HG03460 (cell line): Measurements from ENCODE around the gene PGAP6.
A peak's percentile ranks its signal among the peaks of the same experiment; 100 is the strongest.
"Not testable (repeated sequence)": the region's sequence is repeated elsewhere in the genome, so short reads cannot be mapped to it uniquely, and the experiment has no call there.

Experiments
- ATAC-seq: cut with Tn5 transposase; IDR thresholded peaks from one replicate; pipeline ENCODE4 v1.9.1; 2021; ENCODE audit not compliant: unreplicated experiment

The PGAP6 gene

DNA sequence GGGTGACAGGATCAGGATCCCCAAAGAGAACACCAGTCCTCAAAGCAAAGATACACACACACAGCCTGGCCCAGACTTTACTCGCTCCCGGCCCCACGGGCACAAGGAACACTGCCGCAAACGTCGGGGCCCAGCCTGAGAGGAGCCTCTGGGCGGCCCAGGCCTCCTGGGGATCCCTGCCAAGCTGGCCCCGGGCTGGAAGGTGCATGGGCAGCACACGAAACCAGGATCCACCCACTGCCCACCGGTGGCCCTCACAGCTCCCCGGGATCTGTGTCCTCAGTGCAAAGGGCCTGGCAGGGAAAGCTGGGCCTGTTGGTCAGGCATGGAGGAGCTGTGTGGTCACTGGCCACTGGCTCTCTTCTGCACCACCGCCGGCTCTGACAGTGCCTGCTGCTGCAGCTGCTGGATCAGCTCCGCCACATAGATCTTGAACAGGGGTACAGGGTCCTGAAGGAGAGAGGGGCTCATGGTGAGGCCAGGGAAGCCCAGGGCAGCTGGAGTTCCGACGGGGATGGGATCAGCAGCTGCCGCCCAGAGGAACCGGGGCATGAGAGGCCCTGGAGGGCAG, 14.4 kb downstream of the PGAP6 start:
- ATAC-seq = no peak

DNA sequence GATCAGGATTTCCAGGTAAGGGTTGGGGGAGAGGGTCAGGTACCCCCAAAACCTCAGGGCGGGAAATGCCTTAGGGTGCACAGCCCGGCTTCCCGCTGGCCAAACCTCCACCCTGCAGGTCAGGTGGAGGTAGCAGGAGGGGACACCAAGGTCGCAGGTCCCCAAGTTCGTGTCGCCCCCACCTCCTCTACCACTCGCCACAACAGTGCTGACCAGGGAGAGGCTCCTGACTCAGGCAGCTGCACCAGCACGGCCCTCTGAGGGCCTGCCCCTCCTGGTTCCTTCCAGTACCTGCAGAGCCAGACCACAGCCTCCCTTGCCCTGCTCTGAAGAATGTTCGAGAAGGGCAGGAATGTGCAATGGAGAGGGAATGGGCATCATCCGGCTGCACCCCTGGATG, 15.3 kb downstream of the PGAP6 start:
- ATAC-seq = no peak

DNA sequence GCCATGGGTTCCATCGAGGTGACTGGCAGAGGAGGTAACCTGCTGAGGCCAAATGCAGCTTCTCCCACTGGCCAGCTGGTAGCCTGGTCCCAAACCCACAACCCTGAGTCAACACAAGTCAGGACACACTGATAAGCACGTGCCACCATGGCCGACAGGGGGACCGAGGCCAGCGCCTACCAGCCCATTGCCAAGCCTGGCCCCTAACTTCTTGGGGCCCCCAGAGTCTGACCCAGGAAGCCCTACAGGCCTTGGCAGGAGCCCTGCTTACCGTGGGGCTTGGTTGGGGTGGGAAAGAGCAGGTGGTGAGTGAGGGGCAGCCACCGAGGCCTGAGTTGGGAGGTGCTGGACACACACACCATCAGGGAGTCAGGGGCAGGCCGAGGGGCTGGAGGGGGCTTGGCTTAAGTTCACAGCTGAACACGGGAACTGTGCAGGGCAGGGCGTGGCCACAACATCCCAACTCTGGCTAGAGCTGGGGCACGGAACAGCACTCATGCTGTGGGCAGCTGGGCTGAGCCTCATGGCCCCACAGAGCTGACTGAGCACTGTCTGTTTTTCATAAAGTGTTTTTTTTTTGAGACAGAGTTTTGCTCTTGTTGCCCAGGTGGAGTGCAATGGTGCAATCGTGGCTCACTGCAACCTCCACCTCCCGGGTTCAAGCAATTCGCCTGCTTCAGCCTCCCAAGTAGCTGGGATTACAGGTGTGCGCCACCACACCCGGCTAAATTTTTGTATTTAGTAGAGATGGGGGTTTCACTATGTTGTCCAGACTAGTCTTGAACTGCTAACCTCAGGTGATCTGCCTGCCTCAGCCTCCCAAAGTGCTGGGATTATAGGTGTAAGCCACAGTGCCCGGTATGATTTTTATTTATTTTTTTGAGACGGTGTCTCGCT, 16.9 kb downstream of the PGAP6 start:
- ATAC-seq = no peak

DNA sequence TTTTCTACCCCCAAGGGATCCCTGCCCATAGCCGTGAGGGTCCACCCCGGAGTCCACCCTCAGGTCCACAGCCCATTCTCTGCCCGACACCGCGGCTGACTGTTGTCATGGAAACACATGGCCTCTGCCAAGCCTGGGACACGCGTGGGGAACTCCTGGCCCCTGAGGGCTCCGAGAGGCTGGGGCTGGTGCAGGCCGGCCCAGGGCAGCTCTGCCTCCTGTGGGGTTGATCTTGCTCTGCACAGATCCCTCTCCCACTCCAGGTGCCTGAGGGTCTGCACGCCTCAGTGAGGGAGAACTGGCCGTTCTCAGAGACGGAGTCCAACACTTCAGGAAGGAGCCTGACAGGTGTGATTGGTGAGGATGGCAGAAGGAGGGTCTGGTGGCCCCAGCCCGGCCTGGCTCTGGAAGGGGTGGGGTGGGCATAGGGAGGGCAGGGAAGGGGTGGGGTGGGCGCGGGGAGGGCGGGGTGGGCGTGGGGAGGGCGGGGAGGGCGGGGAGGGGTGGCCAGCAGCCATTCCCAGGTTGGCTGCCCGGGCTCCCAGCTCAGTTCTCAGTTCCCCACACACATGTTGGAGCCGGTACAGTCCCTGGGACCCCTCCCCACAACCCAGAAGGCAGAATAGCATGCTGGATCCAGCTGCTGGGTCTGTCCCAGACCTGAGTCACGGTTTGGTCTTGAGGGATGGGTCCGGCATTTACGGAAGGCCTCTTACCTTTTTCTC, 17.9 kb downstream of the PGAP6 start:
- no peak for ATAC-seq

DNA sequence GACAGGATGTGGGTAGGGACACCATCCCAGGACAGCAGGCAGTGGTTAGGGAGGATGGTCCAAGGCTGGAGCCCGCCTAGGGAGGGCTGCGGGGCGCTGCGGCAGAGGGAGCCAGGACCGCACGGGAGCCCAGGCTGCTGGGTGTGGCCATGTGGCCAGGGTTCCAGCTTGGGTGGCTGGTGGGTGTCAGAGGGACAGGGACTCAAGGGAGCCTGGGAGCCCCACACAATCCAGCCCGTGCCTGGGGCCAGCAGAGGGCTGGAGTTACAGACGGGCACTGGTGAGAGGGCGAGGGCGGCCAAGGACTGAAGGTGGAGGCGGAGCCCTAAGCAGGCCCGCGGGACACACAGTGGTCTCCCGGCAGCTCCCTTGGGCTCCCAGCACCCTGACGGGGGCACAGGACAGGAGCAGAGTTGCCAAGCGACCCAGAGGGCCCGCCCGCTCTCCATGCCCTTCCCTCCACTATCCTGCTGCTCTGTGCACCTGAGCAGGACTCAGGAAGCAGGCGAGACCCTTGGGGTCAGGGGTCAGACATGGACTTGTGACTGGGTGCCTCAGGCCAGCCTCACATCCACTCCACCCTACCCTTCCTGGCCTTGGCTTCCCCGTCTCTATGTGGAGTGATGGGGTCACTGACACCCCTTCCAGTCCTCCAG, 18.5 kb downstream of the PGAP6 start:
- ATAC-seq = no peak

DNA sequence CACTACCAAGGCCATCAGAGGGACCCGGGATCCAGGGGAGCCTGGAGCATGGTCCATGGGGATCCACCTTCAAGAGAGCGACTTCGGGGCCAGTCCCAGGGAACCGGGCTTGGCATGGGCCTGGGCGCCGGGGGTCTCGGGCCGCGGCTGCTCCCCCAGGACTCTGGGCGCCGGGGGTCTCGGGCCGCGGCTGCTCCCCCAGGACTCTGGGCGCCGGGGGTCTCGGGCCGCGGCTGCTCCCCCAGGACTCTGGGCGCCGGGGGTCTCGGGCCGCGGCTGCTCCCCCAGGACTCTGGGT, 19.1 kb downstream of the PGAP6 start:
- ATAC-seq = not testable (repeated sequence)

DNA sequence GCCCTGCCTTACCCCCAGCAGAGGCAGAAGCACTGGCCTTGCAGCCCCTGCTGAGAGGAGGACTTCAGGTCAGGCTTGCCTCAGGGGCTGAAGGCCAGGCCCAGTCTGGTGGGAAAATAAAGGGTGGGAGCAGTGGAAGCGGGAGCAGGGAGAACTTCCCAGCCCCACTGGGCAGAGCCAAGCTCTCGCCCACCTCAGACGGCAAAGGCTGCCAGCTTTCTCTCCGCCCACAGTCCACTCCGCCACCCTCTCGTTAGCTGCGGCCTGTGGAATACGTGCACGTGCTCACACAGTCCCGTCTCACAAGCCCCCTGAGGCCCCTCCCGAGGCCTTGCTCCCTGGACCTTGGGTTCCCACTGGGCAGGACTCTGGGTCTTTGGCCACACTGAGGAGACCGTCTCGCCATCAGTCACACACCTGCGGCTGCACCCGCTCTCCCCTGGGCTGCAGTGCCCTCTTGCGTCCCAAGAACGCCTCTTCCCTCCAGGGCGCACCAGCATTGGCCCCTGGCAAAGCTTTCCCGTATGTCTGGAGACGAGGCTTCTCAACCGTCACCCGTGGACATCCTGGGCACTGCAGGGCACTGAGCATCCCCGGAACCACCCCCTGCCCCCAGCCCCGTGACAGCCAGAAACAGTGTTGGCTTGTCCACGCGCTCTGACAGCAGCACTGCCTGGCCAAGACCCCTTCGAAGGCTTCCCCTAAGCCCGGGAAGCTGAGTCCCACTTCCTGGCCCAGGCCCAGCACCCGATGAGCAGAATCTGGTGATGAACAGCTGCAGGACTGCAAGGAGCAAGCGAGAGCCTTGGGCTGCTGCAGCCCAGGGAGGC, 19.7 kb downstream of the PGAP6 start:
- peak; percentile 66 for ATAC-seq

DNA sequence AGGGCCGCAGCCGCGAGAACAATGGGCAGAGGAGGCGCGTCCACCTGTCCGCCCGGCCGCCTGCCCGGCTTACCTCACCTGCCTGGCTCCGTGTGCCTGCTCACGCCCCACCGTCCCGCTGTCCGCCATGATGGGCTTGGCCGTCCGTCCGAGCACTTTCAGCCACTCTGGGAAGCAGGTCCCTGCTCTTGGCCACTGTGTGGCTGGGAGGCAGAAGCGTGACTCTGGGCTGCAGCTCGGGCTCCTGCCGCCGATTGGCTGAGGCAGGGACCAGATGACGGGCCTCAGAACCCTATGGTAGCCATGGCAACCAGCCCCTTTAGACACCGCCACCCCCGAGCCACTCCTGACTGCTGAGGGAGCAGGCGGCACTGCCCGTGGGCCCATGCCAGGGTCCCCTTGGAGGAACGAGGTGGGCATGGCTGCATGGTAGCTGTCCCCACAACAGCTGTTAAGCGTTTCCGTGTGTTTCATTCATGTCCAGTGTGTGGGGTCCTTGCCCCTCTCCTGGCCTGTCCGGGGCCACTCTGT, 20.4 kb downstream of the PGAP6 start:
- no peak for ATAC-seq

DNA sequence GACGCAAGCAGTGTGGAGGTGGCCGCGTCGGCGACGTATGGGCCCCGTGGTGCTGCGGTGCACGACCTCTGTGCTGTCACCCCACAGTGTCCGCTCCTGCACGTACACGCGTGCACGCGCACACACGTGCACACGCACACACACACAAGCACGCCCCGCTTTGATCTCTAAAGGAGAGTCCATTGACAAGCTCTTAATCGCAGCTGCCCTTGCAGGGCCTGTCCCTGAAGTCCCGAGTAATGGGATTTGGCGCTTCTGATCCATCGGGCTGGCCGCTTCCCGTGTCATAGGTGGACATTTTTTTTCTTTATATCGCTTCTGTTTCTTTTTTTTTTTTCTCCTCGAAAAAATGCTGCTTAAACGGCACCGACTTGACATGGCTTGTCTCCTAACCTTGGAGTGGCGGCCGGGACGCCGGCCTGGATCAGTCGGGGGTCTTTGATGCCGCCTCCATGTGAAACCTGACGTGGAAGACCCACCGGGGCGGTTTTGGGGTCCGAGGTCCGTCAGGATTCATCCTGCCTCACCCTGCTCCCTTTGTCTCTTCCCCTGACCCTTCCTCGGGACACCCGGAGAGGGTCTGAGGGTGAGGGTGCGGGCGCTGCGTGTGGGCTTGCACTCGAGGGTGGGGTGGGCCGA, 21.0 kb downstream of the PGAP6 start:
- ATAC-seq = no peak

DNA sequence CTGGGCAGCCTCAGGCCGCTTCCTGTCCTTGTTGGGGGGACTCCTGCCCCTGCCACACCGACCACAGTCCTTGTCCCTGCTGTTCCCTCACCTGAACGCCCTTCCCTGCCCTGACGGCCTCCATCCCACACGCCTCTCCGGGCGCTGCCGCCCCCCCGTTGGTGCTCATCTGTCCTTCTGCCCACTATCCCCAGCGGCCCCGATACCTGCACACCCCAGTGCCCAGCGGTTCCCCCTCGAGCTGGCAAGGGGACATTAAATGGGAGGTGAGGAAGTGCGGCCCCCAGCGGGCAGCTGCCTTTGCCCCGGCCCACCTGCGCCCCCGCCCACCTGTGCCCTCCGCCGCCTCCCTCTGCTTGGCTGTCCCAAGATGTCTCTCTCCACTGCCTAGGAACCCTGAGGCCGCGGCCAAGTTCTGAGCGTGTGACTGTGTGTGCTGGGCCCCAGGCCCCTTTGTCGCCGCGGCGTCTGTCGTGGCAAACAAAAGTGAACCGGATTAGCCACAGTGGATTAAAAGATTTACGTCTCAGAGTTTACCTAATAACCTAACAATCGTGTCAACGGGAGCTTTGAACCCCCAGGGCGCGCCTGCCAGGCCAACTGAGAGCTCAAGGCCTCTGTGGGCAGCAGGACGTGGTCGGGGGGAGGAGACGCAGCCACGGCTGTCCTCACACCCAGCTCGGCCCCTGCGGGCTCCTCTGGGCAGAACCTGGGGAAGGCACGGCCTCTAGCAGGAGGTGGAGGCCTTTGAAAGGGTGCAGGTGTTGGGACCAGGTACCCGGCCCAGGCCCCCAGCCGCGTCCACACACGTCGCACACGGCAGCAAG, 21.7 kb downstream of the PGAP6 start:
- no peak for ATAC-seq

DNA sequence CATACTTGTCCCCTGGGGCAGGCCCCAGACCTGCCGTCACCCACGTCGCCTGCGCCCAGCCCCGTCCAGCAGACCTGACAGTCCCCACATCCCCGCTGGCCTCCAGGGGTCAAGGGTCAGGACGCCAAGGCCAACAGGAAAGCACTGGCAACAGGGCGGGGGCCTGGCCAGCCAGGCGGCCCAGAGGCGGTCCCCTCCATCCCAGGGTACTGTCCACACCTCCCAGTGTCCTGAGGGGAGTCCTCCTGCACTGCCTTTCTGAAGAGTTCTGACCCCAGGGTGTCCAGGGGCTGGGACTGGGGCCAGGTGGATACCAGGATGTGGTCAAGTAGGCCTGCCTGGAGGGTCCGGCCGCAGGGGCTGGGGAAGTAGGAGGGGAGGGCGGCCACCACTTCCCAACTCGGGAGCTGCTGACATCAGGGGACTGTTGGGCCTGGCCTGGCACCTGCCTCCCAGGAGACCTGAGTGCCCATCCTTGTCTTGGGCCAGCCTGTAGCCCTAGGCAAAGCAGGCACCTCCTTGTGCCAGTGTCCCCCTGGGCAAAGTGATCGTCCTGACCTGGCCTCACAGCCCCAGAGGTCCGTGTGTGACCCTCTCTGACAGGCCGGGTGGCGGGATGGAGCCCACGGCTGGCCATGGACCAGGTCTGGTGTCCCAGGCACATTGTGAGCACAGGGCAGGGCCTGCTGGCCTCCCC, 22.6 kb downstream of the PGAP6 start:
- ATAC-seq = no peak

DNA sequence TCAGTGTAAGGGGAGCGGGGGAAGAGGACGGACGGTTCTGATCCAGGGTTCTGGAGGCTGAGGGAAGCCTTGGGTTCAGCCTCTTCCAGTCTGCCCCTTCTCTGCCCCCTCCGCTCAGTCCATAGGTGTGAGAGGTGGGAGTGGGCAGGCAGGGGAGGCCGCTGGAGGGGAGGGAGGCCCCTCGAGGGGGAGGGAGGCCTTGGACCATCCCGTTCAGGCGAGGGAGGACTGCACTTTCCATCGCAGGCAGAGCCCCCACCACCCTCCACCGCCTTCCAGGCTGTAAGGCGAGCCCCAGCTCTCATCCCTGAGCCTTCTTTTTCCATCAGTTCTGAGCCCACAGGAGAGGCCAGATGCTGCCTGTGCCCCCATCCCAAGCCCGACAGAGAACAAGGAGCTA, 25.0 kb downstream of the PGAP6 start:
- ATAC-seq = no peak

DNA sequence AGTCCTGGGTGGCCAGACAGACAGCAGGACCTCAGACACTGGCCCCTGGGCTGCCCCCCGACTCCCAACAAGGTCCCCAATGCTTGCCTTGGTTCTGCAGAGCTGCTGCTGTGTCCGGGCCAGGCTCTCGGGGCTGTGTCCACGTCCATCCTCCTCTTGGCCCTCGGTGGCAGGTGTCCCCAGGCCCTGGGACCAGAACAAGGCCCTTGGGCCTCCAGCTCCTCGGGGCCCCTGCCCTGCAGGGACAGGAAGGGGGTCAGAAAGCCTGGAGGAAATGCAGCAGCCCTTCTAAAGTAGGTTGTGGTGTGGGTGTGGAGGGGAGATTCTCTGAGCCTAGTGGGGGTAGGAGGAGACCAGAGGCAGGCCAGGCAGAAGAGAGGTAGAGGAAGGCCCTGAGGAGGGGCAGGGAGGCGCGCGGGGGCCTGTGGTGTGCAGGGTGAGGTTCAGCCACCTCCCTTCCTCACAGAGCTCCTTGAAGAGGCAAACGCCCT, 26.8 kb downstream of the PGAP6 start:
- no peak for ATAC-seq

DNA sequence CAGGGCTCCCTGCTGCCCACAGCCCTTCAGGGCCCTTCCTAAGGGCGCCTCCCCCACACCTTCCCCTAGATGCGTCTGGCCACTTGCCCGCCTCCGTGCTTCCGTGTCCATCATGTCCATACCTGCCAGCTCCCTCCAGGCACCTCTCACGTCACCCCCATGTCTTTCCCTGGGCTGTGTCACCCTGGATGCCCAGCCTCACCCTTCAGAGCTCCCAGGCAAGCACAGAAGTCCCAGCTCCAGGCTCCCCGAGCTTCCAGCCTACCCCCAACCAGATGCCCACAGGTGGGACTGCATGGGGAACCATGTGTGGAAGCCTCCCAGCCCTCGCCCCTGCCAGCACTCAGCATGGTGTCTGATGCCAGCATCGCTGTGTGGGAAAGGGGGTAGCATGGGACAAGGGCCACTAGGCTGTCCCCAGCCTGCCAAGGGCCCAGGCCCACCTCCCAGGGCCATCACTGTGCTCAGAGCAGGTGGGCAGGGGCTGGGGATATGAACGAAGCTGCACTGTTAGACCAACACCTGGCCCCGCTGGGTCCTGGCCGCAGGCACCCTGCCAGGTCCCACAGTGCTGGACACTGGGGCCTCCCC, 27.4 kb downstream of the PGAP6 start:
- no peak for ATAC-seq

DNA sequence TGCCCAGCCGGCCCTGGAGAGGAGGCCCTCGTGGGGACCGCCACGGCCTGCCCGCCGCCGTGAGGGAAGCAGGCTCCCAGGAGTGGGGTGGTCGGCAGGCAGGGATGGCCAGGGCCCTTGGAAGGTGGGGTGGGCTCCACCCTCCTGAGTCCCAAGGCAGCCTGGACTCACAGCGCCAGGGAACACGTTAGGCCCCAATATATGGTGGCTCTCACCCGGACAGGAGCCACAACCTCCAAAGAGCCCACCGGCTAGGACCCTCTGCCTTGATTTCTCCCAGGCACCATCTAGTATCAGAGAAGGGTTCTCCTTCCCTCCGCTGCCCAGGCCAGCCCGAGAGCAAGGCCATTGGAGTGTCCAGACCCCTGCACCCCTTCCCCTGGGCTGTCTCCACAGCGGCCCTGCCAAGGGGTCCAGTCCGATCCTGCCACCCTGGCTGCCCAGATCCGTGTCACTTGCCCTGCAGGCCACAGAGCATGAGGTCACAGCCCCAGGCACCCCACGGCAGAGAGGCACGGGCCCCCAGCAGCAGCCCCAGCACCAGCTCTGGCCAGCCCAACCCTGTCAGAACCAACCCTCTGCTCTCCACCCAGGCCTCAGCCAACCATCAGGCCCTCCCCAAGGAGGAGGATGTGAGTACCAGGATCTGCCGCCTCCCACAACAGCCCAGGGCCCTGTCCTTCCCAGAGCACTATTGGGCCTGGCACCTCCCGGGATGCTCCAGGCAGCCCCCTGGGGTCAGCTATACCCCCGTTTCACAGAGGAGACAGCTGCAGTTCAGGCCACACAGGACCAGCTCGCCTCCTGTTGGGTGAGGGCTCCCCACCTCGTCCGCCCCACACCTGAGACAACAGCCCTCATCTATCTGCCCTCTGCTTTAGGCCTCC, 28.1 kb downstream of the PGAP6 start:
- ATAC-seq = no peak

DNA sequence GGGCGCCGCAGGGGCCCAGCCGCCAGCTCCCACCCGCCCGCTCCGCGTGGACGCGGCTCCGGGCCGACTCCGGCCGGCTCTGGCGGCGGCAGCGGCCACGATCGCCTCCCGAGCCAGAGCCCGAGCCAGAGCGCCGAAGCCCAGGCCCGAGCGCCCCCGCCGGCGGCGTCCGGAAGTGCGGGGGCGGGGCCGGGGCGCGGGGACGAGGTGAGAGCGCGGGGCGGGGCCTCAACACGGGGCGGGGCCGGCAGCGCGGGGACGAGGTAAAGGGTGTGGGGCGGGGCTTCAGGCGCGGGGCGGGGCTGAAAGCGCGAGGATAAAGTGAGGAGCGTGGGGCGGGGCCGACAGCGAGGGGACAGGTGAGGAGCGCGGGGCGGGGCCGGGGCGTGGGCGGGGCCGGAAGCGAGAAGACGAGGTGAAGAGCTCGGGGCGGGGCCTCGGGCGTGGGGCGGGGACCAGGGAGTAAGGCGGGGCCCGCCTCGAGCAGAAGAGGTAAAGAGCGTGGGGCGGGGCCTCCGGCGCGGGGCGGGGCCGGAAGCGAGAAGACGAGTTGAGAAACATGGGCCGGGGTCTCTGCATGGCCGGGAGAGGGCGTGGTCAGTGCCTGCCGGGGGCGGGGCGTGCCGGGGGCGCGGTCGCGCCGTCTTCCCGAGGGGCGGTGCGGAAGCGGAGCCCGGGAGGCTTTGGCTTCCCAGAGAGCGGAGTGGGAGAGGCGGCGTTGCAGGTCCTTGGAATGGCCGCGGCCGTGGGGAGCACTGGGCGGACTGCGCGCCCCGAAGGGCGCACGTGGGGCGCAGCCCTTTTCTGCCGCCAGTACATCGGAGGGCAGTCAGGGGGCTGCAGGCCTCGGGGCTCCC, 29.0 kb downstream of the PGAP6 start, which contains the start of gene AXIN1:
Gene AXIN1 (minus strand): TSS at position 177 of the 857 bp plus-strand sequence. CDS start 5,698 bp downstream, outside the sequence.
- peak; percentile 57 for ATAC-seq
